B cell (primary cell): Measurements from ENCODE around the gene RAI14. TPM values are rescaled to one million over a fixed set of nuclear protein-coding genes. Genes with fewer than 3 reads are reported as not detected.

ENCODE experiments used
- ATAC-seq: fragments of 200-7000 bp; cut with Tn5 transposase; one replicate; pipeline ENCODE4 v1.10.0; 2021; ENCODE audit warnings: low read depth, mild to moderate bottlenecking, moderate number of reproducible peaks, moderate library complexity
- CTCF ChIA-PET: fragments of 350-600 bp; sonication (Branson Sonifier 250); formaldehyde crosslinking; loops from one replicate; lab custom pipeline; 2021; ENCODE audit warnings: antibody characterized with exemption, inconsistent platforms; lab: Charles Lee
- POLR2A ChIA-PET: fragments of 350-600 bp; sonication (Branson Sonifier 250); formaldehyde crosslinking; loops from one replicate; lab custom pipeline; 2021; ENCODE audit warnings: antibody characterized with exemption; lab: Charles Lee
- DNase-seq: peaks from one replicate; pipeline ENCODE4 v3.0.0; 2013
- H2AFZ ChIP-seq: 2 replicates; pipeline ENCODE4 v1.6.1; 2012; ENCODE audit warnings: mild to moderate bottlenecking, low read depth, low read length; ENCODE audit not compliant: insufficient read depth, poor library complexity, severe bottlenecking
- H3K27ac ChIP-seq, 2 donors: 1 replicate in 1 of 2; 2 replicates in 1 of 2; pipeline ENCODE4 v1.5.1; 2012 to 2013; ENCODE audit warnings: low read length in 2 of 2, mild to moderate bottlenecking in 2 of 2, moderate library complexity in 1 of 2
- H3K27me3 ChIP-seq, 4 experiments: fragments of 200-600 bp in 1 of 4; sonication (generic) in 1 of 4; replicated peaks in 1 of 4; 1 replicate in 2 of 4; 2 replicates in 2 of 4; pipeline versions ENCODE4 v1.6.1 to v1.7.0; 2013 to 2016; ENCODE audit warnings: low read length in 3 of 4, mild to moderate bottlenecking in 2 of 4, mixed read lengths in 1 of 4, moderate library complexity in 1 of 4; ENCODE audit not compliant: insufficient read depth in 4 of 4, control insufficient read depth in 3 of 4; ENCODE audit errors: control extremely low read depth in 1 of 4
- H3K36me3 ChIP-seq, 2 experiments: replicated peaks in 1 of 2; 1 replicate in 1 of 2; 2 replicates in 1 of 2; pipeline versions ENCODE4 v1.6.1 to v1.7.1; 2013; ENCODE audit warnings: low read length in 1 of 2; ENCODE audit not compliant: insufficient read depth in 2 of 2, control insufficient read depth in 1 of 2; ENCODE audit errors: control extremely low read depth in 1 of 2, extremely low read depth in 1 of 2
- H3K4me1 ChIP-seq, 2 donors: fragments of 200-600 bp in 1 of 2; sonication (generic) in 1 of 2; 1 replicate in 1 of 2; 2 replicates in 1 of 2; pipeline versions ENCODE4 v1.5.1 to v1.6.1; 2013 to 2017; ENCODE audit warnings: low read length in 2 of 2; ENCODE audit not compliant: control insufficient read depth in 2 of 2, insufficient read depth in 2 of 2
- H3K4me2 ChIP-seq: replicated peaks from 2 replicates; pipeline ENCODE3; 2012; ENCODE audit warnings: mild to moderate bottlenecking, low read depth, low read length; ENCODE audit not compliant: poor library complexity, severe bottlenecking
- H3K4me3 ChIP-seq, 5 experiments: fragments of 200-600 bp in 1 of 5; sonication (generic) in 1 of 5; 1 replicate in 3 of 5; 2 replicates in 2 of 5; pipeline versions ENCODE4 v1.5.1 to v1.7.0; 2011 to 2016; ENCODE audit warnings: low read length in 4 of 5, mild to moderate bottlenecking in 4 of 5, low read depth in 2 of 5, control low read depth in 1 of 5, moderate library complexity in 1 of 5; ENCODE audit not compliant: insufficient read depth in 1 of 5; ENCODE audit errors: control extremely low read depth in 1 of 5, extremely low read depth in 1 of 5
- H3K79me2 ChIP-seq: fragments of 200-600 bp; sonication (generic); one replicate; pipeline ENCODE4 v1.6.0; 2016; ENCODE audit warnings: low read length; ENCODE audit not compliant: control insufficient read depth, insufficient read depth
- H3K9ac ChIP-seq: fragments of 200-600 bp; sonication (generic); 2 replicates; pipeline ENCODE4 v1.6.1; 2017; ENCODE audit warnings: mild to moderate bottlenecking, low read length, moderate library complexity
- H3K9me3 ChIP-seq, 3 donors: one replicate each; pipeline versions ENCODE4 v1.6.1 to v1.7.1; 2013; ENCODE audit warnings: low read length in 2 of 3; ENCODE audit not compliant: control insufficient read depth in 2 of 3, insufficient read depth in 1 of 3; ENCODE audit errors: control extremely low read depth in 1 of 3
- H4K20me1 ChIP-seq: 2 replicates; pipeline ENCODE4 v1.6.0; 2012; ENCODE audit warnings: mild to moderate bottlenecking, low read length; ENCODE audit not compliant: insufficient read depth, control insufficient read depth, poor library complexity, severe bottlenecking
- H3K27ac Mint-ChIP-seq: one replicate; pipeline ENCODE4 v1.8.0; 2021; ENCODE audit warnings: mixed read lengths
- H3K27me3 Mint-ChIP-seq: one replicate; pipeline ENCODE4 v1.8.0; 2021; ENCODE audit warnings: mixed read lengths
- H3K4me1 Mint-ChIP-seq: one replicate; pipeline ENCODE4 v1.8.0; 2021; ENCODE audit warnings: mixed read lengths
- H3K4me3 Mint-ChIP-seq: one replicate; pipeline ENCODE4 v1.8.0; 2021; ENCODE audit warnings: mixed read lengths
- H3K9me3 Mint-ChIP-seq: one replicate; pipeline ENCODE4 v1.8.0; 2022; ENCODE audit warnings: mixed read lengths; ENCODE audit not compliant: insufficient read depth
- EZH2 ChIP-seq: IDR thresholded peaks from 2 replicates; pipeline ENCODE4 v1.6.1; 2012; ENCODE audit warnings: borderline replicate concordance, low read depth, mild to moderate bottlenecking, moderate library complexity, low read length; ENCODE audit not compliant: insufficient read depth, poor library complexity, severe bottlenecking
- WGBS: methylation state at CpG from one replicate; pipeline ENCODE4 v1.1.5; 2013; ENCODE audit warnings: missing lambda C conversion rate; ENCODE audit not compliant: insufficient coverage; 5-methylcytosine and 5-hydroxymethylcytosine counted together
- intact Hi-C: fragments of 100-400 bp; cut with micrococcal nuclease; formaldehyde crosslinking; loops from one replicate; pipeline ENCODE4 v1.10.0; 2022
- polyA plus RNA-seq: library from polyadenylated mRNA; depleted of rRNA; stranded (reverse); fragments of >200 nt; gene quantifications from 2 replicates; pipeline ENCODE4 v1.2.3, GENCODE V29; 2012
- total RNA-seq, 2 donors: library from RNA; stranded (reverse); fragments of 120-200 nt in 1 of 2; gene quantifications; 1 replicate in 1 of 2; 2 replicates in 1 of 2; pipeline versions ENCODE4 v1.2.3 to v1.2.4, GENCODE V29; 2013 to 2022
- TF ChIP-seq, protein P1 (sequence below): fragments of 200-600 bp; IDR thresholded peaks from one replicate; pipeline ENCODE4 v1.8.0; 2022; ENCODE audit warnings: antibody characterized with exemption, mild to moderate bottlenecking

The RAI14 gene
- total and polyA plus RNA-seq, 2 donors (not counting 1 experiment from before 2014, with no cell fraction given) = 0.55 to 1.9 TPM

- Histone ChIP-seq H3K9ac (no peak overlapping the region), H3K4me2 (no peak overlapping the region)
Measured at GRCh38 chr5:34866989-34867471, 210.9 kb downstream of the RAI14 start.

GRCh38 chr5:34867660-34868059, 211.5 kb downstream of the RAI14 start:
- H3K27me3 Mint-ChIP-seq = peaks cover 5% of the 10 kb centered on the region
- Histone ChIP-seq H3K36me3 (no peaks in the 10 kb centered on the region), H3K9ac (no peak overlapping the region), H3K27me3 (no peaks in the 10 kb centered on the region), H2AFZ (no peak overlapping the region), H3K79me2 (no peaks in the 10 kb centered on the region), H4K20me1 (no peaks in the 10 kb centered on the region), H3K4me2 (no peak overlapping the region), H3K9me3 (no peaks in the 10 kb centered on the region), H3K4me1 (no peaks in the 10 kb centered on the region), H3K4me3 (no peak overlapping the region), H3K27ac (no peak overlapping the region)
- no peak for TF ChIP-seq EZH2
- TF ChIP-seq, protein P1, sequence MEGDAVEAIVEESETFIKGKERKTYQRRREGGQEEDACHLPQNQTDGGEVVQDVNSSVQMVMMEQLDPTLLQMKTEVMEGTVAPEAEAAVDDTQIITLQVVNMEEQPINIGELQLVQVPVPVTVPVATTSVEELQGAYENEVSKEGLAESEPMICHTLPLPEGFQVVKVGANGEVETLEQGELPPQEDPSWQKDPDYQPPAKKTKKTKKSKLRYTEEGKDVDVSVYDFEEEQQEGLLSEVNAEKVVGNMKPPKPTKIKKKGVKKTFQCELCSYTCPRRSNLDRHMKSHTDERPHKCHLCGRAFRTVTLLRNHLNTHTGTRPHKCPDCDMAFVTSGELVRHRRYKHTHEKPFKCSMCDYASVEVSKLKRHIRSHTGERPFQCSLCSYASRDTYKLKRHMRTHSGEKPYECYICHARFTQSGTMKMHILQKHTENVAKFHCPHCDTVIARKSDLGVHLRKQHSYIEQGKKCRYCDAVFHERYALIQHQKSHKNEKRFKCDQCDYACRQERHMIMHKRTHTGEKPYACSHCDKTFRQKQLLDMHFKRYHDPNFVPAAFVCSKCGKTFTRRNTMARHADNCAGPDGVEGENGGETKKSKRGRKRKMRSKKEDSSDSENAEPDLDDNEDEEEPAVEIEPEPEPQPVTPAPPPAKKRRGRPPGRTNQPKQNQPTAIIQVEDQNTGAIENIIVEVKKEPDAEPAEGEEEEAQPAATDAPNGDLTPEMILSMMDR = no peak
- ChIA-PET POLR2A (no interaction called here), CTCF (no interaction called here)
- no CpG with 5 or more reads among the region's 3 CpGs for WGBS
- DNase-seq = no peak
- no peaks in the 10 kb centered on the region for H3K4me1 Mint-ChIP-seq
- no peaks in the 10 kb centered on the region for H3K9me3 Mint-ChIP-seq
- intact Hi-C loops = no loop called here
- H3K4me3 Mint-ChIP-seq = no peak overlapping the region
- H3K27ac Mint-ChIP-seq = no peak overlapping the region
- ATAC-seq = no peak

More at GRCh38 chr5:34866989-34867471, 210.9 kb downstream of the RAI14 start:
- TF ChIP-seq, protein P1 = no peak
- no peak for TF ChIP-seq EZH2
- Histone ChIP-seq H4K20me1 (no peaks in the 10 kb centered on the region), H3K27ac (no peak overlapping the region), H3K27me3 (no peaks in the 10 kb centered on the region), H3K79me2 (no peaks in the 10 kb centered on the region), H3K4me3 (no peak overlapping the region), H3K9me3 (no peaks in the 10 kb centered on the region), H2AFZ (no peak overlapping the region), H3K4me1 (no peaks in the 10 kb centered on the region), H3K36me3 (no peaks in the 10 kb centered on the region)
- peaks cover 5% of the 10 kb centered on the region for H3K27me3 Mint-ChIP-seq
- no peak for ATAC-seq
- intact Hi-C loops = no loop called here
- ChIA-PET CTCF (no interaction called here), POLR2A (no interaction called here)
- H3K4me1 Mint-ChIP-seq = no peaks in the 10 kb centered on the region
- no peak for DNase-seq
- WGBS = 90% methylated on average over 1 of the region's 3 CpGs
- no peak overlapping the region for H3K4me3 Mint-ChIP-seq
- H3K27ac Mint-ChIP-seq = no peak overlapping the region
- no peaks in the 10 kb centered on the region for H3K9me3 Mint-ChIP-seq
